BJ (cell line): ENCODE data around the gene BSND. TPM values are rescaled to one million over a fixed set of nuclear protein-coding genes. Genes with fewer than 3 reads are reported as not detected.
"Not testable (repeated sequence)": the region's sequence is repeated elsewhere in the genome, so short reads cannot be mapped to it uniquely, and the experiment has no call there.

Experiments used
- CTCF ChIA-PET: fragments of 350-600 bp; formaldehyde crosslinking; extraction: SDS; loops from one replicate; lab custom pipeline; 2021; ENCODE audit warnings: antibody characterized with exemption, inconsistent platforms; lab: Yijun Ruan, JAX
- POLR2A ChIA-PET: fragments of 300-600 bp; sonication (Branson Sonifier 250); formaldehyde crosslinking; extraction: SDS; loops from one replicate; lab custom pipeline; 2021; ENCODE audit warnings: antibody characterized with exemption; lab: Charles Lee
- DNase-seq: peaks from one replicate; pipeline ENCODE4 v3.0.0-alpha.2; 2011; ENCODE audit warnings: low read depth
- H3K27me3 ChIP-seq: 2 replicates; pipeline ENCODE4 v1.6.0; 2011; ENCODE audit warnings: low read length; ENCODE audit not compliant: control insufficient read depth, insufficient read depth
- H3K36me3 ChIP-seq: 2 replicates; pipeline ENCODE4 v1.5.1; 2011; ENCODE audit warnings: low read length; ENCODE audit not compliant: control insufficient read depth, insufficient read depth
- H3K4me3 ChIP-seq: 2 replicates; pipeline ENCODE4 v1.5.1; 2011; ENCODE audit warnings: low read depth, mild to moderate bottlenecking, control low read depth, low read length
- CTCF ChIP-seq: IDR thresholded peaks from 2 replicates; pipeline ENCODE4 v1.5.1; 2011; ENCODE audit warnings: low read depth, mild to moderate bottlenecking, control low read depth, inconsistent platforms, low read length, moderate library complexity; ENCODE audit not compliant: insufficient read depth
- polyA plus RNA-seq: library from polyadenylated mRNA; depleted of rRNA; stranded (reverse); fragments of >200 nt; gene quantifications from 2 replicates; pipeline ENCODE4 v1.2.3, GENCODE V29; 2011

The BSND gene
- polyA plus RNA-seq, 1 experiment = not detected

- POLR2A ChIA-PET = no interaction called here
- peaks cover 14% of the 10 kb centered on the region for H3K27me3 ChIP-seq
- DNase-seq = no peak
- CTCF ChIA-PET = interaction anchor here (1.1 to 12.4 kb wide), 5 partner anchors 19 to 67 kb away, joined by 3 to 228 read pairs (median 8); no protein-coding TSS in a partner anchor
- H3K4me3 ChIP-seq = no peak overlapping the region
- TF ChIP-seq CTCF = no peak
- no peaks in the 10 kb centered on the region for H3K36me3 ChIP-seq
Observed at GRCh38 chr1:55015123-55015522, 16.4 kb downstream of the BSND start.

- H3K27me3 ChIP-seq = peaks cover 16% of the 10 kb centered on the region
- no peak overlapping the region for H3K4me3 ChIP-seq
- DNase-seq = no peak
- no peaks in the 10 kb centered on the region for H3K36me3 ChIP-seq
- ChIA-PET CTCF (interaction anchor here (0.7 to 12.4 kb wide), 7 partner anchors 19 to 67 kb away, joined by 3 to 228 read pairs (median 6); no protein-coding TSS in a partner anchor), POLR2A (no interaction called here)
- no peak for TF ChIP-seq CTCF
Observed at GRCh38 chr1:55015731-55016620, 17.2 kb downstream of the BSND start.

- Histone ChIP-seq H3K36me3 (no peaks in the 10 kb centered on the region), H3K27me3 (peaks cover 16% of the 10 kb centered on the region), H3K4me3 (no peak overlapping the region)
- CTCF ChIA-PET = interaction anchor here (1.1 to 12.4 kb wide), 3 partner anchors 10 to 70 kb away, joined by 3 to 228 read pairs (median 5); no protein-coding TSS in a partner anchor
- POLR2A ChIA-PET = no interaction called here
- no peak for TF ChIP-seq CTCF
- no peak for DNase-seq
Observed at GRCh38 chr1:55018395-55018794, 19.7 kb downstream of the BSND start.

- TF ChIP-seq CTCF = peak; percentile 97
- CTCF ChIA-PET = interaction anchor here (0.6 to 12.4 kb wide), 31 partner anchors 9 to 357 kb away, joined by 3 to 228 read pairs (median 5); partner anchors contain the start of genes BSND and PCSK9
- DNase-seq = peak; percentile 40
- peaks cover 4% of the 10 kb centered on the region for H3K27me3 ChIP-seq
- H3K4me3 ChIP-seq = no peak overlapping the region
- POLR2A ChIA-PET = no interaction called here
- H3K36me3 ChIP-seq = no peaks in the 10 kb centered on the region
Observed at GRCh38 chr1:55021942-55022546, 23.3 kb downstream of the BSND start.

GRCh38 chr1:55024163-55024562, 25.4 kb downstream of the BSND start:
- DNase-seq, H3K27me3 ChIP-seq, POLR2A ChIA-PET, CTCF ChIA-PET, H3K4me3 ChIP-seq, H3K36me3 ChIP-seq: not testable (repeated sequence)

GRCh38 chr1:55026682-55027081, 27.9 kb downstream of the BSND start:
- H3K27me3 ChIP-seq, H3K36me3 ChIP-seq, DNase-seq, CTCF ChIA-PET, H3K4me3 ChIP-seq, POLR2A ChIA-PET: not testable (repeated sequence)

GRCh38 chr1:55031098-55031497, 32.4 kb downstream of the BSND start:
- H3K36me3 ChIP-seq, DNase-seq, POLR2A ChIA-PET, H3K4me3 ChIP-seq: not testable (repeated sequence)
- peaks cover 15% of the 10 kb centered on the region for H3K27me3 ChIP-seq
- CTCF ChIA-PET = interaction anchor here (6.4 kb wide), 1 partner anchor 9 kb away, joined by 35 read pairs; no protein-coding TSS in a partner anchor
